Measurements from ENCODE around the gene VPS35.
A peak's percentile ranks its signal among the peaks of the same experiment; 100 is the strongest.

VPS35 gene

GRCh38 chr16:46714797-46715591 lies 26.0 kb upstream of the VPS35 start:
- intact Hi-C loops (cut with DNase I) = no loop called here
- DNase-seq = no peak

GRCh38 chr16:46713634-46714033 lies 24.7 kb upstream of the VPS35 start:
- intact Hi-C loops (cut with DNase I) = no loop called here
- no peak for DNase-seq

- intact Hi-C loops (cut with DNase I) = no loop called here
- no peak for DNase-seq
Measured at GRCh38 chr16:46712911-46713310, 23.9 kb upstream of the VPS35 start.

- peak in 4 of 42 donors; percentile 8 to 21 (median 10) for DNase-seq
Measured at GRCh38 chr16:46711106-46712058, 22.4 kb upstream of the VPS35 start.

GRCh38 chr16:46709469-46710005 lies 20.6 kb upstream of the VPS35 start:
- intact Hi-C loops (cut with DNase I) = no loop called here
- DNase-seq = peak in 12 of 42 donors; percentile 11 to 61 (median 43)

More at GRCh38 chr16:46711106-46712058, 22.4 kb upstream of the VPS35 start:
- intact Hi-C loops (cut with DNase I) = no loop called here

- no peak for DNase-seq
- intact Hi-C loops (cut with DNase I) = no loop called here
Measured at GRCh38 chr16:46706642-46707041, 17.7 kb upstream of the VPS35 start.

- intact Hi-C loops (cut with DNase I) = no loop called here
Measured at GRCh38 chr16:46702030-46702429, 13.1 kb upstream of the VPS35 start.

GRCh38 chr16:46701615-46702014 lies 12.6 kb upstream of the VPS35 start:
- intact Hi-C loops (cut with DNase I) = no loop called here
- DNase-seq = no peak

More at GRCh38 chr16:46702030-46702429, 13.1 kb upstream of the VPS35 start:
- no peak for DNase-seq

- DNase-seq = no peak
- intact Hi-C loops (cut with DNase I) = no loop called here
Measured at GRCh38 chr16:46700048-46700447, 11.1 kb upstream of the VPS35 start.

GRCh38 chr16:46696957-46697356 lies 8.0 kb upstream of the VPS35 start:
- intact Hi-C loops (cut with DNase I) = loop anchor here (10.0 kb wide), 1 partner anchor 108 kb away; no protein-coding TSS in a partner anchor
- no peak for DNase-seq

- intact Hi-C loops (cut with DNase I) = loop anchor here (10.0 kb wide), 1 partner anchor 109 kb away; no protein-coding TSS in a partner anchor
- no peak for DNase-seq
Measured at GRCh38 chr16:46695937-46696336, 7.0 kb upstream of the VPS35 start.

- no peak for DNase-seq
- intact Hi-C loops (cut with DNase I) = loop anchor here (10.0 kb wide), 1 partner anchor 111 kb away; no protein-coding TSS in a partner anchor
Measured at GRCh38 chr16:46693598-46693997, 4.6 kb upstream of the VPS35 start.

- DNase-seq = no peak
Measured at GRCh38 chr16:46691726-46692125, 2.7 kb upstream of the VPS35 start.

GRCh38 chr16:46690281-46691178 lies 1.6 kb upstream of the VPS35 start:
- intact Hi-C loops (cut with DNase I) = loop anchor here (10.0 kb wide), 1 partner anchor 114 kb away; no protein-coding TSS in a partner anchor
- DNase-seq = no peak

More at GRCh38 chr16:46691726-46692125, 2.7 kb upstream of the VPS35 start:
- intact Hi-C loops (cut with DNase I) = loop anchor here (10.0 kb wide), 1 partner anchor 113 kb away; no protein-coding TSS in a partner anchor

- peak; percentile 97 to 100 (median 99) for DNase-seq
- intact Hi-C loops (cut with DNase I) = loop anchor here (2.0 to 10.0 kb wide), 2 partner anchors 115 to 141 kb away; partner anchors contain the start of gene C16orf87
Measured at GRCh38 chr16:46689365-46690280, 645 bp upstream of the VPS35 start, which contains the start of gene ORC6. Gene ORC6, plus strand, starts transcription at chr16:46689659. Its CDS starts 47 bp downstream, at chr16:46689706.

GRCh38 chr16:46688101-46688653 lies 801 bp downstream of the VPS35 start:
- DNase-seq = peak in 23 of 42 donors; percentile 14 to 60 (median 31)
- intact Hi-C loops (cut with DNase I) = loop anchor here (2.0 kb wide), 1 partner anchor 143 kb away; the partner anchor contains the start of gene C16orf87
